ENCODE measurements around the gene TSPEAR. TPM values are rescaled to one million over a fixed set of nuclear protein-coding genes. Genes with fewer than 3 reads are reported as not detected.

The TSPEAR gene
- not detected for total RNA-seq

DNA sequence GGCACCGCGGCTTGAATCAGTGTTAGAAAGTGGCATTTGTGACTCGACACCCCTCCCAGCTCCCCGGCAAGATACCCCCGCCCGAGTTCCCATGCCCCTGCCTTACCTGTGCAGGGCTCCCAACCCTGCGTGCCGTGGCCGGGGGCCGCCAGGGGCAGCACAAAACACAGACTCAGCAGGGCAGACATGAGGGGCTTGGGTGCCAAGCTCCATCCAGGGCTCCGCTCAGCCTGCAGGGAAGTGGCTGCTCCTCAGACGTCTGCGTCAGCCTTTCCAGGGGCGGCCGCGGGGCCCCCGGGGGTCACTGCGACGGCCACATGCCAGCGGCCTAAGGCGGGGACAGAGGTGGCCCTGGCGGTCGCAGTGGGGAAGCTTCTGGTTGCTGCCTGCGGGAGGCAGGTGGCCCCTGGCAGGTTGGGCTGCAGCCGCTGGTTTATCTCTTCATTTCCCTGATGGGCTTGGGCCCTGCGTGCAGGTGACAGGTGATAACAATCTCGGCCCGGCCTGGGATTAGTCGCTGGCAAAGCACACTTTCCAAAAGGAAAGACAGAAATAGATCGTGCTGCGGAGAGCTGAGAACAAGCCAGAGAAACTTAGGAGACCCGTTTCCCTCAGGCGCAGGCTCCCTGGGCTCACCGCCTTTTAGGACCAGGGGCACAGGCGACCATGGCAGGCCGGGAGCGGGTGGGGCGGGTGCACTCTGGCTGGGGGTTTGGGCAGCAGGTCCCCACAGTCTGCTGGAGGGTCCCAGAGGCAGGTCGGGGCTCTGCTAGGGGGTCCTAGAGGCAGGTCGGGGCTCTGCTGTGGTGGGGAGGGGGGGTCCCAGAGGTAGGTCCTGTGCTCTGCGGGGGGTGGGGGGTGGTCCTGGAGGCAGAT is at the start of gene TSPEAR:
Gene TSPEAR, minus strand, starts transcription at position 246 of the 876 bp plus-strand sequence. Its CDS starts 58 bp downstream, at position 188.
- peaks cover 67% of the 10 kb centered on the region for H3K27me3 Mint-ChIP-seq
- no peak within 1 kb of the TSS for H3K4me3 Mint-ChIP-seq
- TF ChIP-seq, protein P1, sequence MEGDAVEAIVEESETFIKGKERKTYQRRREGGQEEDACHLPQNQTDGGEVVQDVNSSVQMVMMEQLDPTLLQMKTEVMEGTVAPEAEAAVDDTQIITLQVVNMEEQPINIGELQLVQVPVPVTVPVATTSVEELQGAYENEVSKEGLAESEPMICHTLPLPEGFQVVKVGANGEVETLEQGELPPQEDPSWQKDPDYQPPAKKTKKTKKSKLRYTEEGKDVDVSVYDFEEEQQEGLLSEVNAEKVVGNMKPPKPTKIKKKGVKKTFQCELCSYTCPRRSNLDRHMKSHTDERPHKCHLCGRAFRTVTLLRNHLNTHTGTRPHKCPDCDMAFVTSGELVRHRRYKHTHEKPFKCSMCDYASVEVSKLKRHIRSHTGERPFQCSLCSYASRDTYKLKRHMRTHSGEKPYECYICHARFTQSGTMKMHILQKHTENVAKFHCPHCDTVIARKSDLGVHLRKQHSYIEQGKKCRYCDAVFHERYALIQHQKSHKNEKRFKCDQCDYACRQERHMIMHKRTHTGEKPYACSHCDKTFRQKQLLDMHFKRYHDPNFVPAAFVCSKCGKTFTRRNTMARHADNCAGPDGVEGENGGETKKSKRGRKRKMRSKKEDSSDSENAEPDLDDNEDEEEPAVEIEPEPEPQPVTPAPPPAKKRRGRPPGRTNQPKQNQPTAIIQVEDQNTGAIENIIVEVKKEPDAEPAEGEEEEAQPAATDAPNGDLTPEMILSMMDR (IDR thresholded peaks at IDR 0.05), result no peak
- H3K9me3 Mint-ChIP-seq, result peaks cover 3% of the 10 kb centered on the region
- H3K27ac Mint-ChIP-seq, result no peak within 1 kb of the TSS
- peaks cover 16% of the 10 kb centered on the region for H3K4me1 Mint-ChIP-seq (ENCODE audit: low read depth)
- CTCF ChIA-PET, result interaction anchor here (1.0 to 1.3 kb wide), 4 partner anchors 9 to 82 kb away, joined by 3 to 6 read pairs (median 3); no protein-coding TSS in a partner anchor
- ATAC-seq (no peak), DNase-seq (no peak)
- POLR2A ChIA-PET, result no interaction called here
- intact Hi-C loops (cut with micrococcal nuclease), result no loop called here
- H3K36me3 Mint-ChIP-seq (ENCODE audit: low read depth), result no peaks in the 10 kb centered on the region

DNA sequence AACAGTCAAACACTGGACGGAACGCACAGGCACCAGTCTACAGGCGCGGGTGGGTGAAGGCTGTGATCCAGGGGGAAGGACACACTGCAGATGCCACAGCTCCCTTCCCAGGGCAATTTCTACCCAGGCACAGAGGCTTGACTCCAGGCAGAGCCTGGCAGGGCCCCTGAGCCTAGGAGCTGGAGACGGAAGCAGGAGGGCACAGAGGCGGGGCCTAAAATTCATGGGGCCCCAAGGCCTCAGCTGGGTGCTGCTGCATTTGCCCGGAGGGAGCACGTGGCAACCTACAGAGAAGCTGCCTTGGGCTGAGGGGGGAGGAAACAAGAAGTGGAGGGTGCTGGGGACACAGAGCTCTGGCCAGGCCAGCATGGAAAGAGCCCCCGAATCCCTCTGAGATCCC is 49.0 kb upstream of the TSPEAR start:
- H3K4me3 Mint-ChIP-seq, result no peak overlapping the region
- H3K27ac Mint-ChIP-seq, result no peak overlapping the region
- no peaks in the 10 kb centered on the region for H3K9me3 Mint-ChIP-seq
- H3K4me1 Mint-ChIP-seq (ENCODE audit: low read depth), result peaks cover 7% of the 10 kb centered on the region
- intact Hi-C loops (cut with micrococcal nuclease), result no loop called here
- ChIA-PET CTCF (interaction anchor here (1.2 to 1.4 kb wide), 2 partner anchors 33 to 339 kb away, joined by 3 to 4 read pairs; no protein-coding TSS in a partner anchor), POLR2A (no interaction called here)
- DNase-seq (no peak), ATAC-seq (no peak)
- no peaks in the 10 kb centered on the region for H3K36me3 Mint-ChIP-seq (ENCODE audit: low read depth)
- TF ChIP-seq, protein P1 (IDR thresholded peaks at IDR 0.05), result no peak
- H3K27me3 Mint-ChIP-seq, result no peaks in the 10 kb centered on the region

- TF ChIP-seq, protein P1 (IDR thresholded peaks at IDR 0.05), result no peak
- H3K4me3 Mint-ChIP-seq, result no peak overlapping the region
- no peaks in the 10 kb centered on the region for H3K27me3 Mint-ChIP-seq
- POLR2A ChIA-PET, result no interaction called here
- H3K36me3 Mint-ChIP-seq (ENCODE audit: low read depth), result no peaks in the 10 kb centered on the region
- DNase-seq (no peak), ATAC-seq (no peak)
- H3K9me3 Mint-ChIP-seq, result no peaks in the 10 kb centered on the region
- peaks cover 2% of the 10 kb centered on the region for H3K4me1 Mint-ChIP-seq (ENCODE audit: low read depth)
- CTCF ChIA-PET, result interaction anchor here (1.2 to 1.4 kb wide), 2 partner anchors 34 to 338 kb away, joined by 3 to 4 read pairs; no protein-coding TSS in a partner anchor
- no peak overlapping the region for H3K27ac Mint-ChIP-seq
- intact Hi-C loops (cut with micrococcal nuclease), result no loop called here
Measured at GRCh38 chr21:44759628-44760285, 48.4 kb upstream of the TSPEAR start.

- ChIA-PET CTCF (interaction anchor here (1.2 to 1.7 kb wide), 2 partner anchors 35 kb away, joined by 4 to 5 read pairs; no protein-coding TSS in a partner anchor), POLR2A (no interaction called here)
- H3K27me3 Mint-ChIP-seq, result no peaks in the 10 kb centered on the region
- DNase-seq (no peak), ATAC-seq (no peak)
- no peak overlapping the region for H3K27ac Mint-ChIP-seq
- H3K9me3 Mint-ChIP-seq, result no peaks in the 10 kb centered on the region
- no peaks in the 10 kb centered on the region for H3K36me3 Mint-ChIP-seq (ENCODE audit: low read depth)
- TF ChIP-seq, protein P1 (IDR thresholded peaks at IDR 0.05), result no peak
- no peak overlapping the region for H3K4me3 Mint-ChIP-seq
- intact Hi-C loops (cut with micrococcal nuclease), result no loop called here
- H3K4me1 Mint-ChIP-seq (ENCODE audit: low read depth), result peaks cover 2% of the 10 kb centered on the region
Measured at GRCh38 chr21:44758781-44759627, 47.6 kb upstream of the TSPEAR start.
